AG09319 (cell line): Measurements from ENCODE around the gene ARHGEF25.

Source experiments
- DNase-seq: peaks from one replicate; pipeline ENCODE4 v3.0.0-alpha.2; 2010; ENCODE audit warnings: low read depth; ENCODE audit errors: extremely low read depth
- TF ChIP-seq, protein P1 (sequence below): IDR thresholded peaks from 2 replicates; pipeline ENCODE4 v1.5.1; 2011; ENCODE audit warnings: low read depth, mild to moderate bottlenecking, inconsistent platforms, low read length, moderate library complexity

Gene ARHGEF25

GRCh38 chr12:57574795-57575194 is 36.4 kb upstream of the ARHGEF25 start:
- TF ChIP-seq, protein P1, sequence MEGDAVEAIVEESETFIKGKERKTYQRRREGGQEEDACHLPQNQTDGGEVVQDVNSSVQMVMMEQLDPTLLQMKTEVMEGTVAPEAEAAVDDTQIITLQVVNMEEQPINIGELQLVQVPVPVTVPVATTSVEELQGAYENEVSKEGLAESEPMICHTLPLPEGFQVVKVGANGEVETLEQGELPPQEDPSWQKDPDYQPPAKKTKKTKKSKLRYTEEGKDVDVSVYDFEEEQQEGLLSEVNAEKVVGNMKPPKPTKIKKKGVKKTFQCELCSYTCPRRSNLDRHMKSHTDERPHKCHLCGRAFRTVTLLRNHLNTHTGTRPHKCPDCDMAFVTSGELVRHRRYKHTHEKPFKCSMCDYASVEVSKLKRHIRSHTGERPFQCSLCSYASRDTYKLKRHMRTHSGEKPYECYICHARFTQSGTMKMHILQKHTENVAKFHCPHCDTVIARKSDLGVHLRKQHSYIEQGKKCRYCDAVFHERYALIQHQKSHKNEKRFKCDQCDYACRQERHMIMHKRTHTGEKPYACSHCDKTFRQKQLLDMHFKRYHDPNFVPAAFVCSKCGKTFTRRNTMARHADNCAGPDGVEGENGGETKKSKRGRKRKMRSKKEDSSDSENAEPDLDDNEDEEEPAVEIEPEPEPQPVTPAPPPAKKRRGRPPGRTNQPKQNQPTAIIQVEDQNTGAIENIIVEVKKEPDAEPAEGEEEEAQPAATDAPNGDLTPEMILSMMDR: no peak

GRCh38 chr12:57575771-57576612 is 35.2 kb upstream of the ARHGEF25 start:
- TF ChIP-seq, protein P1: no peak
- no peak for DNase-seq

More at GRCh38 chr12:57574795-57575194, 36.4 kb upstream of the ARHGEF25 start:
- DNase-seq: no peak

- TF ChIP-seq, protein P1: no peak
Measured at GRCh38 chr12:57576613-57577160, 34.5 kb upstream of the ARHGEF25 start.

DNA sequence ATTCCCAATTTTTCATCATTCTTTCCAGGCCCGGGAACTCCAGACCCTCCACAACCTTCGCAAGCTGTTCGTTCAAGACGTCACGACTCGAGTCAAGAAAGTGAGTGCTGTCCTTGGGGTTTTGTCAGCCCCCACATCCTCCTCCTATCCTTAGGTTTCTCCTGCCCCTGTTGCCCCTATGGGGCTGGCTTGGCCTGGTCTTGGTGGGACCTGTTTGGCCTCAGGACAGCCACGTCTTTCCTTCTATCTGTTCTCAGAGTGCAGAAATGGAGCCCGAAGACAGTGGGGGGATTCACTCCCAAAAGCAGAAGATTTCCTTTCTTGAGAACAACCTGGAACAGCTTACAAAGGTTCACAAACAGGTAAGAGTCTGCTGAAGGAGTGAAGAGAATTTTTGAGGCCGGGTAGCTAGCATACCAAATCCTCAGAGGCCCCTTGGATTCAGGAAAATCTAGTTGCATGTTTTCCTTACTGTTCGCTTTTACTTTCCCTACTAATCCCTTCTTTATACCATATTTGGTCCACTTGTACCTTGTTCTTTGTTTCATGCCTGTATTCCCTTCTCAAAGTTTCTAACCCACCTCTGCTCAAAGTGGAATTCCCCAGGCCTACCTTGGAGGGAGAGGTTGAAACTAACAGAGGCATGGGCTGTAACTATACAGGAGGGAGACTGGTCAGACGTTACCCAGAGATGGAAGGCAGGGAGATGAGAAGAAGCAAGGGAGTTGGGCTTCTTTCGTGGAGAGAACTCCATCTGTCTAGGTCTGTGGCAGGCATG is 33.1 kb upstream of the ARHGEF25 start:
- TF ChIP-seq, protein P1: no peak
- no peak for DNase-seq

More at GRCh38 chr12:57576613-57577160, 34.5 kb upstream of the ARHGEF25 start:
- no peak for DNase-seq

- DNase-seq: no peak
- TF ChIP-seq, protein P1: no peak
Measured at GRCh38 chr12:57579011-57579410, 32.2 kb upstream of the ARHGEF25 start.

GRCh38 chr12:57579677-57580465 is 31.4 kb upstream of the ARHGEF25 start:
- DNase-seq: no peak
- TF ChIP-seq, protein P1: no peak
